ENCODE data around the gene HMX1.

The HMX1 gene

GRCh38 chr4:8891646-8892555 lies 20.3 kb upstream of the HMX1 start:
- DNase-seq = no peak

GRCh38 chr4:8891255-8891645 lies 19.6 kb upstream of the HMX1 start:
- no peak for DNase-seq

- DNase-seq = no peak
Measured at GRCh38 chr4:8888856-8889255, 17.2 kb upstream of the HMX1 start.

GRCh38 chr4:8886612-8887406 lies 15.2 kb upstream of the HMX1 start:
- DNase-seq = no peak

GRCh38 chr4:8882239-8882638 lies 10.6 kb upstream of the HMX1 start:
- no peak for DNase-seq

- no peak for DNase-seq
Measured at GRCh38 chr4:8880851-8881250, 9.2 kb upstream of the HMX1 start.

GRCh38 chr4:8879574-8879973 lies 7.9 kb upstream of the HMX1 start:
- no peak for DNase-seq

- no peak for DNase-seq
Measured at GRCh38 chr4:8878421-8878820, 6.8 kb upstream of the HMX1 start.

GRCh38 chr4:8877780-8878040 lies 6.1 kb upstream of the HMX1 start:
- no peak for DNase-seq

GRCh38 chr4:8876982-8877779 lies 5.5 kb upstream of the HMX1 start:
- DNase-seq = no peak

- no peak for DNase-seq
Measured at GRCh38 chr4:8874896-8875680, 3.4 kb upstream of the HMX1 start.

GRCh38 chr4:8874003-8874895 lies 2.6 kb upstream of the HMX1 start:
- no peak for DNase-seq

- no peak for DNase-seq
Measured at GRCh38 chr4:8872402-8873291, 1.0 kb upstream of the HMX1 start.

GRCh38 chr4:8870647-8871416 lies 807 bp downstream of the HMX1 start:
- no peak for DNase-seq

GRCh38 chr4:8869898-8870646 lies 1.6 kb downstream of the HMX1 start:
- DNase-seq = no peak

- DNase-seq = no peak
Measured at GRCh38 chr4:8869002-8869897, 2.4 kb downstream of the HMX1 start.

GRCh38 chr4:8868321-8869001 lies 3.2 kb downstream of the HMX1 start:
- no peak for DNase-seq

Measured in activated CD4-positive, CD25-positive, alpha-beta regulatory T cell treated with anti-CD3 and anti-CD28 coated beads, Interleukin-2, amount 50 U/mL, for 72 hours (primary cell).